Astrocyte of the cerebellum (primary cell): Measurements from ENCODE around the gene FAM124A.
A peak's percentile ranks its signal among the peaks of the same experiment; 100 is the strongest.

ENCODE experiments used
- DNase-seq: peaks from one replicate; pipeline ENCODE4 v3.0.0-alpha.2; 2011; ENCODE audit warnings: low read depth
- H3K4me3 ChIP-seq: 2 replicates; pipeline ENCODE4 v1.5.1; 2011; ENCODE audit warnings: mild to moderate bottlenecking, low read depth, low read length, moderate library complexity
- in situ Hi-C: cut with HindIII; loops from 2 replicates; pipeline ENCODE4 v1.10.0; 2017; ENCODE audit warnings: low sequenced_read_pairs
- TF ChIP-seq, protein P1 (sequence below): IDR thresholded peaks from 2 replicates; pipeline ENCODE4 v1.5.1; 2012; ENCODE audit warnings: low read length, low read depth, moderate library complexity, mild to moderate bottlenecking; ENCODE audit errors: missing control alignments

FAM124A gene

GRCh38 chr13:51223560-51224270, 1.5 kb downstream of the FAM124A start:
- in situ Hi-C loops = no loop called here
- TF ChIP-seq, protein P1, sequence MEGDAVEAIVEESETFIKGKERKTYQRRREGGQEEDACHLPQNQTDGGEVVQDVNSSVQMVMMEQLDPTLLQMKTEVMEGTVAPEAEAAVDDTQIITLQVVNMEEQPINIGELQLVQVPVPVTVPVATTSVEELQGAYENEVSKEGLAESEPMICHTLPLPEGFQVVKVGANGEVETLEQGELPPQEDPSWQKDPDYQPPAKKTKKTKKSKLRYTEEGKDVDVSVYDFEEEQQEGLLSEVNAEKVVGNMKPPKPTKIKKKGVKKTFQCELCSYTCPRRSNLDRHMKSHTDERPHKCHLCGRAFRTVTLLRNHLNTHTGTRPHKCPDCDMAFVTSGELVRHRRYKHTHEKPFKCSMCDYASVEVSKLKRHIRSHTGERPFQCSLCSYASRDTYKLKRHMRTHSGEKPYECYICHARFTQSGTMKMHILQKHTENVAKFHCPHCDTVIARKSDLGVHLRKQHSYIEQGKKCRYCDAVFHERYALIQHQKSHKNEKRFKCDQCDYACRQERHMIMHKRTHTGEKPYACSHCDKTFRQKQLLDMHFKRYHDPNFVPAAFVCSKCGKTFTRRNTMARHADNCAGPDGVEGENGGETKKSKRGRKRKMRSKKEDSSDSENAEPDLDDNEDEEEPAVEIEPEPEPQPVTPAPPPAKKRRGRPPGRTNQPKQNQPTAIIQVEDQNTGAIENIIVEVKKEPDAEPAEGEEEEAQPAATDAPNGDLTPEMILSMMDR = no peak
- H3K4me3 ChIP-seq = no peak overlapping the region

DNA sequence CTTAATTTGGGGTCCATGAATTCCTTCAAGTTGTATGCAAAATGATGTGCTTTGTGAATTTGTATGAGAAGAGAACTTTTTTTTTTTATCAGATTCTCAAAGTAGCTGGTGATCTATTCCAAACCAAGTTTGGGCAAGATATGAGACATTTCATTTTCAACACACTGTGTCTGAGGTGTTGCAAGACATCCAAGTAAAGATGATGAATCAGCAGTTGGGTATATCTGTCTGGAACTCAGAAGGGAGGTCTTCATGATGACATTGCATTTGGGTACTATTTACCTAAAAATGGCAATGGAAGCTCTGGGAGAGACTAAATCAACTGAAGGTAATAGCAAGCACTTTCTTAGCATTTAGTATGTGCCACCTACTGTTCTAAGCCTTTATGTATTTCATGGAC, 2.8 kb downstream of the FAM124A start:
- TF ChIP-seq, protein P1 = no peak
- no peak overlapping the region for H3K4me3 ChIP-seq
- no peak for DNase-seq
- in situ Hi-C loops = no loop called here

More at GRCh38 chr13:51223560-51224270, 1.5 kb downstream of the FAM124A start:
- no peak for DNase-seq

DNA sequence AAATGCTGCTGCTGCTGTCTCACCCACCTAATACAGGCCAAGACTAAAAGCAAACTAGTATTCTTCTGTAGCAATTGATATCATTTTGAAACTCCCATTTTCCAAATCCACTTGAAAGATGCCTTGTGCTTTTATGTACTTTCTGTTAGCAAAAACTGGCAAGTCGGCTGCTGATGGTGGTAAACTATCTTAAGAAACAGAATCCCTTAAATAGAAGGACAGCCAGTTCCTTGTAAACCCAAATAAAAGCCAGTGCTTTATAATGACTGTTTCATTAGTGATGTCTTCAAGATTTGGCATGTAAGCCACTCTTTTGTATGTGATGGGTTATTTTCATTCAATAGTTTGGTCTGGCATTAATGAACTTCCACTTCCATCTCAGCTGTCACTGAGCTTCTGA, 5.2 kb downstream of the FAM124A start:
- no peak overlapping the region for H3K4me3 ChIP-seq
- TF ChIP-seq, protein P1 = no peak
- DNase-seq = no peak
- in situ Hi-C loops = no loop called here

- in situ Hi-C loops = no loop called here
- no peak overlapping the region for H3K4me3 ChIP-seq
- TF ChIP-seq, protein P1 = no peak
- DNase-seq = no peak
These were observed 7.0 kb downstream of the FAM124A start for GRCh38 chr13:51229101-51229719.

DNA sequence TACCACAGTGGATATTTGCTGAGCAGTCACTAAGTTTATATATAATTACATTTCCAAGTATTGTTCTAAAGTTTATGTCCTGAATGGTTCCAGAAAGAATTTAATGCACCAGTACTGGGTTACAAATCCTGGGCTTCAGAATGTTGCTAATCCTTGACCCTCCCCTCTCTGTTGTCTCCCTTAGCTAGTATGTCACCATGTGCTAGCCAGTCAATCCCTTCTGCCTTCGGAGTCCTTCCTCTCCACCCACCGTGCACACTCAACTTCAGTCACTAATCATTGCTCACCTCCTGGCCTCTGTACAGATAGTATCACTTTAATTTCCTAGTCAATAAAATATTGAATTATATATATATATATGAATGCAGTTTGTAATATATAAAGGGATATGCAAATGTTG, 7.5 kb downstream of the FAM124A start:
- in situ Hi-C loops = no loop called here
- DNase-seq = no peak
- TF ChIP-seq, protein P1 = no peak
- H3K4me3 ChIP-seq = no peak overlapping the region

GRCh38 chr13:51230477-51231105, 8.4 kb downstream of the FAM124A start:
- TF ChIP-seq, protein P1 = no peak
- in situ Hi-C loops = no loop called here
- H3K4me3 ChIP-seq = no peak overlapping the region
- peak; percentile 43 for DNase-seq
